Stimulated activated CD4-positive, alpha-beta T cell treated with anti-CD3 and anti-CD28 coated beads, Interleukin-2, amount 100 ng/mL, for 48 hours (primary cell): ENCODE measurements around the gene TFG.
"Not testable (repeated sequence)": the region's sequence is repeated elsewhere in the genome, so short reads cannot be mapped to it uniquely, and the experiment has no call there.

Experiments
- DNase-seq, 2 donors: peaks; one replicate each; pipeline ENCODE4 v3.0.0-alpha.2; 2020

Gene TFG

GRCh38 chr3:100708989-100709841, at the start of gene TFG:
TSS of gene TFG (plus strand) at chr3:100709494. CDS start at chr3:100713686, 4,192 bp downstream.
- peak; percentile 96 to 97 for DNase-seq

GRCh38 chr3:100661294-100661693, 48.0 kb upstream of the TFG start:
- not testable (repeated sequence) for DNase-seq

GRCh38 chr3:100662113-100662823, 47.0 kb upstream of the TFG start:
- no peak for DNase-seq

- peak; percentile 4 to 10 for DNase-seq
Measured at GRCh38 chr3:100665230-100665629, 44.1 kb upstream of the TFG start.

GRCh38 chr3:100666699-100667098, 42.6 kb upstream of the TFG start:
- DNase-seq = not testable (repeated sequence)

- DNase-seq = not testable (repeated sequence)
Measured at GRCh38 chr3:100667316-100667715, 42.0 kb upstream of the TFG start.

GRCh38 chr3:100670995-100671394, 38.3 kb upstream of the TFG start:
- DNase-seq = not testable (repeated sequence)

- DNase-seq = no peak
Measured at GRCh38 chr3:100681496-100681895, 27.8 kb upstream of the TFG start.

GRCh38 chr3:100682056-100682853, 27.0 kb upstream of the TFG start:
- DNase-seq = no peak

GRCh38 chr3:100682854-100683760, 26.2 kb upstream of the TFG start:
- DNase-seq = no peak

- no peak for DNase-seq
Measured at GRCh38 chr3:100693225-100693624, 16.1 kb upstream of the TFG start.

GRCh38 chr3:100695696-100696095, 13.6 kb upstream of the TFG start:
- no peak for DNase-seq

GRCh38 chr3:100696161-100696560, 13.1 kb upstream of the TFG start:
- no peak for DNase-seq

- DNase-seq = no peak
Measured at GRCh38 chr3:100697172-100697571, 12.1 kb upstream of the TFG start.

- DNase-seq = no peak
Measured at GRCh38 chr3:100697723-100698285, 11.5 kb upstream of the TFG start.

- no peak for DNase-seq
Measured at GRCh38 chr3:100698736-100699135, 10.6 kb upstream of the TFG start.

GRCh38 chr3:100700708-100701107, 8.6 kb upstream of the TFG start:
- DNase-seq = no peak

- no peak for DNase-seq
Measured at GRCh38 chr3:100702082-100702979, 7.0 kb upstream of the TFG start.

- no peak for DNase-seq
Measured at GRCh38 chr3:100702980-100703345, 6.3 kb upstream of the TFG start.

GRCh38 chr3:100703865-100704264, 5.4 kb upstream of the TFG start:
- no peak for DNase-seq

- DNase-seq = no peak
Measured at GRCh38 chr3:100706365-100706764, 2.9 kb upstream of the TFG start.
